Gastroesophageal sphincter (tissue), 4 donors: ENCODE data around the gene NPDC1. TPM values are rescaled to one million over a fixed set of nuclear protein-coding genes. Genes with fewer than 3 reads are reported as not detected.

Source experiments
- ATAC-seq: fragments of 150-250 bp; one replicate; pipeline ENCODE4 v1.9.1; 2016; ENCODE audit warnings: mild to moderate bottlenecking, moderate library complexity
- H3K27ac ChIP-seq, 4 donors: fragments of 200-600 bp; sonication (generic) in 3 of 4; 1 replicate in 3 of 4; 2 replicates in 1 of 4; pipeline ENCODE4 v1.5.1; 2016 to 2019
- H3K27me3 ChIP-seq: fragments of 200-600 bp; sonication (generic); one replicate; pipeline ENCODE4 v1.5.1; 2019
- H3K36me3 ChIP-seq, 2 donors: fragments of 200-600 bp; sonication (generic); one replicate each; pipeline ENCODE4 v1.5.1; 2019; ENCODE audit warnings: control low read depth in 1 of 2
- H3K4me1 ChIP-seq, 3 donors: fragments of 200-600 bp; sonication (generic); 1 replicate in 2 of 3; 2 replicates in 1 of 3; pipeline ENCODE4 v1.5.1; 2016 to 2019; ENCODE audit warnings: control low read depth in 2 of 3
- H3K4me3 ChIP-seq, 2 donors: fragments of 200-600 bp; sonication (generic); one replicate each; pipeline ENCODE4 v1.5.1; 2019; ENCODE audit warnings: mild to moderate bottlenecking in 1 of 2, moderate library complexity in 1 of 2
- H3K9me3 ChIP-seq, 3 donors: fragments of 200-600 bp; sonication (generic); one replicate each; pipeline ENCODE4 v1.5.1; 2017 to 2019; ENCODE audit warnings: control low read depth in 2 of 3
- CTCF ChIP-seq, 4 experiments: fragments of 200-600 bp in 2 of 4; fragments of 450-650 bp in 2 of 4; sonication (generic) in 1 of 4; IDR thresholded peaks; one replicate each; pipeline ENCODE4 v1.5.1; 2017 to 2019; ENCODE audit warnings: antibody characterized with exemption in 4 of 4, mild to moderate bottlenecking in 2 of 4, moderate library complexity in 2 of 4
- EP300 ChIP-seq: sonication (generic); formaldehyde crosslinking; IDR thresholded peaks from one replicate; pipeline ENCODE4 v1.6.1; 2017; ENCODE audit warnings: antibody characterized with exemption, mild to moderate bottlenecking
- POLR2A ChIP-seq, 2 donors: fragments of 450-650 bp; IDR thresholded peaks; one replicate each; pipeline ENCODE4 v1.6.1; 2017; ENCODE audit warnings: antibody characterized with exemption in 2 of 2, mild to moderate bottlenecking in 2 of 2, moderate library complexity in 1 of 2
- POLR2AphosphoS5 ChIP-seq: sonication (generic); formaldehyde crosslinking; IDR thresholded peaks from one replicate; pipeline ENCODE4 v1.6.1; 2017; ENCODE audit warnings: antibody characterized with exemption
- WGBS, 2 donors: methylation state at CpG; one replicate each; pipeline ENCODE4 v1.1.5; 2018; ENCODE audit warnings: low coverage in 1 of 2; 5-methylcytosine and 5-hydroxymethylcytosine counted together
- total RNA-seq, 4 donors: library from RNA; depleted of rRNA; stranded (reverse); fragments of >200 nt; gene quantifications; one replicate each; pipeline ENCODE4 v1.1.0, GENCODE V29; 2016

The NPDC1 gene
- total RNA-seq, 4 donors from 2014 or later, result 50.4 to 69.9 (median 59.5) TPM

- Histone ChIP-seq H3K36me3 (no peaks in the 10 kb centered on the region), H3K4me3 (peak within 1 kb of the TSS; percentile 6 to 49), H3K27me3 (peaks cover 27% of the 10 kb centered on the region), H3K4me1 (peaks cover 0 to 26% (median 0%) of the 10 kb centered on the region in 3 donors), H3K9me3 (no peaks in the 10 kb centered on the region), H3K27ac (peak within 1 kb of the TSS in 3 of 4 donors; percentile 8 to 70 (median 60))
- TF ChIP-seq POLR2A (IDR thresholded peaks at IDR 0.05) (no peak), EP300 (no peak), POLR2AphosphoS5 (no peak), CTCF (IDR thresholded peaks at IDR 0.05) (no peak)
- peak; percentile 91 for ATAC-seq
- 0% methylated on average over 7 of the region's 74 CpGs; no CpG with 5 or more reads in 1 of the 2 donors for WGBS, 2 donors
Measured at GRCh38 chr9:137070201-137070905, 24.4 kb upstream of the NPDC1 start, which contains the start of gene SAPCD2. TSS of gene SAPCD2 (minus strand) at chr9:137070557. CDS start at chr9:137070460, 97 bp downstream.

- ATAC-seq, result no peak
- TF ChIP-seq POLR2A (IDR thresholded peaks at IDR 0.05) (no peak), EP300 (no peak), POLR2AphosphoS5 (no peak), CTCF (IDR thresholded peaks at IDR 0.05) (no peak)
- Histone ChIP-seq H3K9me3 (no peaks in the 10 kb centered on the region), H3K4me1 (peaks cover 0 to 26% (median 0%) of the 10 kb centered on the region in 3 donors), H3K4me3 (peak overlapping the region in 1 of 2 donors; percentile 49), H3K36me3 (no peaks in the 10 kb centered on the region), H3K27ac (no peak overlapping the region), H3K27me3 (peaks cover 34% of the 10 kb centered on the region)
- WGBS, 2 donors, result no CpG with 5 or more reads among the region's 52 CpGs
Measured at GRCh38 chr9:137069508-137070091, 23.6 kb upstream of the NPDC1 start.

- Histone ChIP-seq H3K27me3 (peaks cover 40% of the 10 kb centered on the region), H3K4me1 (peaks cover 0 to 33% (median 4%) of the 10 kb centered on the region in 3 donors), H3K36me3 (no peaks in the 10 kb centered on the region), H3K9me3 (no peaks in the 10 kb centered on the region), H3K4me3 (no peak overlapping the region), H3K27ac (no peak overlapping the region)
- 80 to 82% methylated on average over 1 to 2 of the region's 17 CpGs for WGBS, 2 donors
- no peak for TF ChIP-seq POLR2A (IDR thresholded peaks at IDR 0.05)
- no peak for TF ChIP-seq CTCF (IDR thresholded peaks at IDR 0.05)
- TF ChIP-seq POLR2AphosphoS5, result no peak
- TF ChIP-seq EP300, result no peak
- ATAC-seq, result no peak
Measured at GRCh38 chr9:137068539-137069507, 22.8 kb upstream of the NPDC1 start.

- Histone ChIP-seq H3K27ac (no peak overlapping the region), H3K4me1 (peaks cover 0 to 36% (median 5%) of the 10 kb centered on the region in 3 donors), H3K9me3 (no peaks in the 10 kb centered on the region), H3K4me3 (no peak overlapping the region), H3K27me3 (peaks cover 48% of the 10 kb centered on the region), H3K36me3 (no peaks in the 10 kb centered on the region)
- peak; percentile 48 for ATAC-seq
- peak in 3 of 4 experiments; percentile 80 to 87 (median 84) for TF ChIP-seq CTCF (IDR thresholded peaks at IDR 0.05)
- TF ChIP-seq EP300, result no peak
- TF ChIP-seq POLR2A (IDR thresholded peaks at IDR 0.05), result no peak
- no peak for TF ChIP-seq POLR2AphosphoS5
- 7% methylated on average over 3 of the region's 12 CpGs; no CpG with 5 or more reads in 1 of the 2 donors for WGBS, 2 donors
Measured at GRCh38 chr9:137067860-137068538, 22.0 kb upstream of the NPDC1 start.
